ENCODE measurements around the gene DNAJC19. TPM values are rescaled to one million over a fixed set of nuclear protein-coding genes. Genes with fewer than 3 reads are reported as not detected.

DNAJC19 gene
- total RNA-seq (10 to 100 TPM; 20.7 to 74.1 (median 40.2) TPM), polyA plus RNA-seq (100 to 1,000 TPM in 1 of 2 donors, 10 to 100 TPM in 1; 89.9 to 113 TPM), total RNA-seq (13.9 reads per million, percentile 42 among the genes with 10 or more reads in this experiment)

DNA sequence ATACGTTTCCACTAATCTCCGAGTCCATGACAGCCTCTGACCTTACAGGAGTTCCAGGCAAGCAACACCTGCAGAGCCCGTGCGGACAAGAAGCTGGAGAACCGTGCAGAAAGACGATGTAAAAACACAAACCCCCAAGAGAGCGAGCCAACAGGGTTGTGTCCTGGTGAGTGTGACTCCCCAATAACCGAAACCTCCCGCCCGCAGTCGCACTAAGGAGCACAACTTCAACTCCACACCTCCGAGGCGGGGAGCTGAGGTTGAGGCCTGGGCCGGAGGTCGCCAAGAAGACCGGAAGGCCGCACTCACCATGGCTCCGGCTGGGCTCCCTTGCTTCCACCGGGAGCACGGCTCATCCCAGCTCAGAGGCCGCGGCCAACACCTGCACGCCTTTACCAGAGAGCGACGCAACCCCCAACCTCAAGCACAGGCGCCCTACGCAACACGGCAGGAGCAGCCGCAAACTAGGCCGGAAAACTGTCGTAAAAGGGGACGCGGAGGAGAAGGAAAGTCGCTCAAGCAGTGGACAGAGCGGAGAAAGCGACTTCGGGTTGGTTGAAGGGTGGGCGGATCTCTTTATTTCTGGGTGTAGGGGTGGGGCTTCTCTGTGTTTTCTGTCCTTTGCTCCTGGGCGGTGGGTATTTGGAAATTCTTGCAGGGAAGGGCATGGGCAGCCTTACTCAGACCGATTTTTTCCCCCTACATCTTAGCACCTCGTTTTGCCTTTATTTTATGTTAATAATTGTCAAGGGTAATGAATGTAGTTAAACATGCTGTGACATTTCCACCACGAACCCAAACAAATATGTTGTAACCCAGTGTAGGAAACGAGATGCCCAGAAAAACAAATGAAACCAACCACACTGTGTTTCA, at the start of gene DNAJC19:
Gene DNAJC19, minus strand, starts transcription at position 446 of the 873 bp plus-strand sequence. Its CDS starts 134 bp downstream, at position 312.
- Mint-ChIP-seq H3K27ac (peak within 1 kb of the TSS; percentile 90 to 99 (median 96)), H3K4me1 (peaks cover 15 to 58% (median 44%) of the 10 kb centered on the region in 7 donors), H3K9me3 (no peaks in the 10 kb centered on the region), H3K36me3 (peaks cover 0 to 18% (median 8%) of the 10 kb centered on the region in 5 donors), H3K27me3 (peaks cover 0 to 7% (median 0%) of the 10 kb centered on the region in 5 donors), H3K4me3 (peak within 1 kb of the TSS; percentile 91 to 99 (median 97))
- Histone ChIP-seq H3K27ac (ENCODE audit: low read depth, low read length) (peak within 1 kb of the TSS; percentile 80), H3K9me3 (ENCODE audit: control insufficient read depth in 2 of 3, low read length in 3 of 3) (no peaks in the 10 kb centered on the region), H3K4me1 (ENCODE audit: control insufficient read depth in 2 of 2, insufficient read depth in 2 of 2, low read length in 2 of 2) (peaks cover 15 to 23% of the 10 kb centered on the region in 2 donors), H3K4me3 (ENCODE audit: low read length) (peak within 1 kb of the TSS; percentile 78), H3K27me3 (ENCODE audit: control insufficient read depth in 2 of 2, insufficient read depth in 2 of 2, low read length in 2 of 2) (no peaks in the 10 kb centered on the region), H3K36me3 (ENCODE audit: control insufficient read depth in 2 of 3, insufficient read depth in 3 of 3, low read length in 3 of 3) (peaks cover 0 to 12% (median 11%) of the 10 kb centered on the region in 3 experiments)
- ChIA-PET POLR2A (interaction anchor here (1.0 to 3.4 kb wide), 4 partner anchors 14 to 387 kb away, joined by 3 to 42 read pairs (median 6); partner anchors contain the start of genes FXR1 and TTC14), CTCF (interaction anchor here (0.7 to 0.9 kb wide), 2 partner anchors 78 to 1848 kb away, joined by 3 read pairs; no protein-coding TSS in a partner anchor)
- ATAC-seq (peak; percentile 99), DNase-seq (peak; percentile 69 to 94 (median 93))
- intact Hi-C loops (cut with micrococcal nuclease), result loop anchor here (1.0 to 10.0 kb wide), 11 partner anchors 21 to 1841 kb away; partner anchors contain the start of genes ACTL6A (in 2 of the 2), FXR1 (in 2 of the 2), MFN1 (in 2 of the 2) and TTC14 (in 2 of the 2)

DNA sequence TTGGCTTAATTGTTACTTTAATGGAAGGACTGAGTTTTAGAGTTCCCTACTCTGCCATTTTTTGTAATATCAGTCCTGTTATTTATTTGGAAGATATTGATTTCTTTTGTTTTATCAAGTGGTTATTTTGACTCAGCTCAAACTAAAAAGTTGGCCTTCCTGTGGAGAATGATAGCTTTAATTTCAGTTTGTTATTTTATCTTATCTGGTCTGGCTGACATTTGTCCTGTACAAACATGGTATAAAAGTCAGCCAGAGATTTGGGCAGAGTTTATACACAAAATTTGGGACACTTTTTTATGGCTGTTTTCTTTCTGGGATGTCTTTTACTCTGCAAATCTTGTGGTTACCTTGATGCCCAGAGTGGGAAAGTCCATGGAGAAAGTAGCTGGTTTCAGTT, 41.4 kb upstream of the DNAJC19 start:
- Mint-ChIP-seq H3K4me1 (no peaks in the 10 kb centered on the region), H3K36me3 (peaks cover 0 to 12% (median 7%) of the 10 kb centered on the region in 5 donors), H3K4me3 (no peak overlapping the region), H3K27me3 (no peaks in the 10 kb centered on the region), H3K27ac (no peak overlapping the region), H3K9me3 (peaks cover 0 to 14% (median 3%) of the 10 kb centered on the region in 11 donors)
- no peaks in the 10 kb centered on the region for H3K36me3 ChIP-seq (ENCODE audit: control insufficient read depth in 2 of 3, insufficient read depth in 3 of 3, low read length in 3 of 3)
- intact Hi-C loops (cut with micrococcal nuclease), result no loop called here
- DNase-seq, result no peak
- H3K27me3 ChIP-seq (ENCODE audit: control insufficient read depth in 2 of 2, insufficient read depth in 2 of 2, low read length in 2 of 2), result no peaks in the 10 kb centered on the region
- H3K9me3 ChIP-seq (ENCODE audit: control insufficient read depth in 2 of 3, low read length in 3 of 3), result no peaks in the 10 kb centered on the region
- ChIA-PET POLR2A (no interaction called here), CTCF (no interaction called here)
- no peak for ATAC-seq
- H3K27ac ChIP-seq (ENCODE audit: low read depth, low read length), result no peak overlapping the region
- no peaks in the 10 kb centered on the region for H3K4me1 ChIP-seq (ENCODE audit: control insufficient read depth in 2 of 2, insufficient read depth in 2 of 2, low read length in 2 of 2)
- no peak overlapping the region for H3K4me3 ChIP-seq (ENCODE audit: low read length)

DNA sequence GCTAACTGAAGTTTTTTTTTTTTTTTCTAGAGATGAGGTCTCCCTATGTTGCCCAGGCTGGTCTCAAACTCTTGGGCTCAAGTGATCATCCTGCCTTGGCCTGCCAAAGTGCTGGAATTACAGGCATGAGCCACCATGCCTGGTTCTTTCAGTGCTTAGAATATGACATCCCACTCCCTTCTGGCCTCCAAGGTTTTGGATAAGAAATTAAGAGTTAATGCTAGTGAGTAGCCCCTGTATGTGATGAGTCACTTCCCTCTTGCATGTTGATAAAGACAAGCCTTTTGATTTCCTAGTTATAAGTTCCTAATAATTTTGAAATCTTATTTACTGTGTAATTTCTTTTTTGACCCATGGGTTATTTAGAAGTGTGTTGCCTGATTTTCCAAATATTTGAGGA, 35.7 kb upstream of the DNAJC19 start:
- H3K27me3 ChIP-seq (ENCODE audit: control insufficient read depth in 2 of 2, insufficient read depth in 2 of 2, low read length in 2 of 2), result no peaks in the 10 kb centered on the region
- POLR2A ChIA-PET, result no interaction called here
- Mint-ChIP-seq H3K4me3 (no peak overlapping the region), H3K36me3 (peaks cover 0 to 14% (median 7%) of the 10 kb centered on the region in 5 donors), H3K9me3 (peaks cover 0 to 39% (median 12%) of the 10 kb centered on the region in 11 donors), H3K27ac (no peak overlapping the region), H3K27me3 (no peaks in the 10 kb centered on the region), H3K4me1 (no peaks in the 10 kb centered on the region)
- intact Hi-C loops (cut with micrococcal nuclease), result no loop called here
- no peak for ATAC-seq
- DNase-seq, result no peak
- H3K4me3 ChIP-seq (ENCODE audit: low read length), result no peak overlapping the region
- H3K27ac ChIP-seq (ENCODE audit: low read depth, low read length), result no peak overlapping the region
- CTCF ChIA-PET, result no interaction called here
- H3K4me1 ChIP-seq (ENCODE audit: control insufficient read depth in 2 of 2, insufficient read depth in 2 of 2, low read length in 2 of 2), result no peaks in the 10 kb centered on the region
- no peaks in the 10 kb centered on the region for H3K36me3 ChIP-seq (ENCODE audit: control insufficient read depth in 2 of 3, insufficient read depth in 3 of 3, low read length in 3 of 3)
- peaks cover 0 to 7% (median 0%) of the 10 kb centered on the region in 3 experiments for H3K9me3 ChIP-seq (ENCODE audit: control insufficient read depth in 2 of 3, low read length in 3 of 3)

DNA sequence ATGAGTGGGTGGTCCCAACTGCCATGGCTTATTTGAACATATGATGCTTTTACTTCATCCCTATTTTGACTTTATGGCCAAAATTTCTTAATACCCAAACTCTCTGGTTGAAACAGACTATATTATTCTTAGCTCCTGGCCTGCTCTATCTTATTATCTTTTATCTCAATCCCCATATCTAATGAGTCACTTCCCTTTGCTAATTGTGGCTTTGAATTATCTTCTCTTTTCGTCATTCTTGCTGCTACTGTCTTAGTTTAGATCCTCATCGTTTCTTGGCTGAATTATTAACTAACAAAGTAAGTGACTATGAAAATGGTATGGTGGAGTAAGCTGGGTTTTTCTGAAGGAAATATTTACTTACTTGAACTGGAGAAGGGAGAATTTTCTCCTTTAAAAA, 28.2 kb upstream of the DNAJC19 start:
- H3K4me3 ChIP-seq (ENCODE audit: low read length), result no peak overlapping the region
- CTCF ChIA-PET, result interaction anchor here (0.7 kb wide), 1 partner anchor 35 kb away, joined by 3 read pairs; no protein-coding TSS in a partner anchor

DNA sequence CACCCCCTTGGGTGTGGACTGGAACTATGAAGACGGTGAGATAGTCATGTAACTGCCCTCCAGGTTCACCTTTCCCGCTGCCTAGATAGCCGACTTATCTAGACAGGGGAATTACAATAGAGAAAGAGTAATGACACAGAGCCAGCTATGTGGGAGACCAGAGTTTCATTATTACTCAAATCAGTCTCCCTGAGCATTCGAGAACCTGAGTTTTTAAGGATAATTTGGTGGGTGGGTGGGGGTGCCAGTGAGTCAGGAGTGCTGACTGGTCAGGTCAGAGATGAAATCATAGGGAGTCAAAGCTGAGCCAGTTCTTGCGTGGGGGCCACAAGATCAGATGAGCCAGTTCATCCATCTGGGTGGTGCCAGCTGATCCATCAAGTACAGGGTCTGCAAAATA, 19.7 kb upstream of the DNAJC19 start:
- Histone ChIP-seq H3K27ac (ENCODE audit: low read depth, low read length) (no peak overlapping the region), H3K36me3 (ENCODE audit: control insufficient read depth in 2 of 3, insufficient read depth in 3 of 3, low read length in 3 of 3) (no peaks in the 10 kb centered on the region), H3K4me3 (ENCODE audit: low read length) (no peak overlapping the region), H3K27me3 (ENCODE audit: control insufficient read depth in 2 of 2, insufficient read depth in 2 of 2, low read length in 2 of 2) (no peaks in the 10 kb centered on the region), H3K4me1 (ENCODE audit: control insufficient read depth in 2 of 2, insufficient read depth in 2 of 2, low read length in 2 of 2) (no peaks in the 10 kb centered on the region), H3K9me3 (ENCODE audit: control insufficient read depth in 2 of 3, low read length in 3 of 3) (no peaks in the 10 kb centered on the region)
- Mint-ChIP-seq H3K27me3 (peaks cover 0 to 9% (median 4%) of the 10 kb centered on the region in 5 donors), H3K36me3 (peaks cover 0 to 12% (median 2%) of the 10 kb centered on the region in 5 donors), H3K27ac (no peak overlapping the region), H3K9me3 (peaks cover 0 to 6% (median 2%) of the 10 kb centered on the region in 11 donors), H3K4me1 (peaks cover 0 to 2% (median 0%) of the 10 kb centered on the region in 7 donors), H3K4me3 (no peak overlapping the region)
- no peak for DNase-seq
- POLR2A ChIA-PET, result no interaction called here
- ATAC-seq, result no peak
- intact Hi-C loops (cut with micrococcal nuclease), result no loop called here
- CTCF ChIA-PET, result no interaction called here

More for the DNA sequence above, 28.2 kb upstream of the DNAJC19 start:
- peaks cover 0 to 22% (median 13%) of the 10 kb centered on the region in 5 donors for H3K27me3 Mint-ChIP-seq
- H3K36me3 Mint-ChIP-seq, result peaks cover 0 to 12% (median 4%) of the 10 kb centered on the region in 5 donors
- POLR2A ChIA-PET, result interaction anchor here (0.8 kb wide), 1 partner anchor 29 kb away, joined by 3 read pairs; the partner anchor contains the start of gene DNAJC19
- peaks cover 0 to 5% (median 0%) of the 10 kb centered on the region in 11 donors for H3K9me3 Mint-ChIP-seq
- Histone ChIP-seq H3K9me3 (ENCODE audit: control insufficient read depth in 2 of 3, low read length in 3 of 3) (no peaks in the 10 kb centered on the region), H3K27me3 (ENCODE audit: control insufficient read depth in 2 of 2, insufficient read depth in 2 of 2, low read length in 2 of 2) (no peaks in the 10 kb centered on the region), H3K27ac (ENCODE audit: low read depth, low read length) (no peak overlapping the region), H3K4me1 (ENCODE audit: control insufficient read depth in 2 of 2, insufficient read depth in 2 of 2, low read length in 2 of 2) (no peaks in the 10 kb centered on the region), H3K36me3 (ENCODE audit: control insufficient read depth in 2 of 3, insufficient read depth in 3 of 3, low read length in 3 of 3) (no peaks in the 10 kb centered on the region)
- H3K4me3 Mint-ChIP-seq, result no peak overlapping the region
- peak; percentile 68 for ATAC-seq
- H3K27ac Mint-ChIP-seq, result no peak overlapping the region
- intact Hi-C loops (cut with micrococcal nuclease), result no loop called here
- H3K4me1 Mint-ChIP-seq, result no peaks in the 10 kb centered on the region
- DNase-seq, result no peak

DNA sequence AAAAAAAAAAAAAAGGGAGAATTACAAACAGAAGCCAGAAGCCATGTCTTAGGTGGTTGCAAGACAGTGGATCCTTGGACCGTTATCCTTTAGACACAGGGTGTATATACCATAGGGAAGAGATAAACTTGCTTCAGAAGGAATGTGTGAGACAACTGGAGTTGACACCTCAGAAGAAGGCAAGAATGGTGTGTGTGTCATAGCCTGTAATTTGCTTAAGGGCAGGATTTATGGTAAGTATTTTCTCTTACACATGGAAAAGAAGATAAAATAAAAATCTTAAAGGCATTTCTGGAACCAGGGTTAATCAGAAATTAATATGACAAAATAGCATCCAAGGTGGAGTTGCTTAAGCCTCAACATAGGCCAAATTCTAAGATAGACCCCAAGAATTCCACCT, 19.3 kb upstream of the DNAJC19 start:
- CTCF ChIA-PET, result no interaction called here
- intact Hi-C loops (cut with micrococcal nuclease), result no loop called here
- POLR2A ChIA-PET, result no interaction called here
- H3K27ac Mint-ChIP-seq, result no peak overlapping the region
- H3K27me3 ChIP-seq (ENCODE audit: control insufficient read depth in 2 of 2, insufficient read depth in 2 of 2, low read length in 2 of 2), result no peaks in the 10 kb centered on the region
- no peaks in the 10 kb centered on the region for H3K4me1 ChIP-seq (ENCODE audit: control insufficient read depth in 2 of 2, insufficient read depth in 2 of 2, low read length in 2 of 2)
- peaks cover 0 to 2% (median 0%) of the 10 kb centered on the region in 7 donors for H3K4me1 Mint-ChIP-seq
- H3K27me3 Mint-ChIP-seq, result peaks cover 0 to 5% (median 0%) of the 10 kb centered on the region in 5 donors
- H3K4me3 Mint-ChIP-seq, result no peak overlapping the region
- no peak for ATAC-seq
- H3K27ac ChIP-seq (ENCODE audit: low read depth, low read length), result no peak overlapping the region
- no peak for DNase-seq
- H3K4me3 ChIP-seq (ENCODE audit: low read length), result no peak overlapping the region
- H3K9me3 Mint-ChIP-seq, result peaks cover 0 to 6% (median 2%) of the 10 kb centered on the region in 11 donors
- H3K9me3 ChIP-seq (ENCODE audit: control insufficient read depth in 2 of 3, low read length in 3 of 3), result no peaks in the 10 kb centered on the region
- peaks cover 0 to 12% (median 0%) of the 10 kb centered on the region in 5 donors for H3K36me3 Mint-ChIP-seq
- H3K36me3 ChIP-seq (ENCODE audit: control insufficient read depth in 2 of 3, insufficient read depth in 3 of 3, low read length in 3 of 3), result no peaks in the 10 kb centered on the region

Data from naive thymus-derived CD4-positive, alpha-beta T cell (primary cell).